K562 (cell line): Measurements from ENCODE around the gene PTBP3. TPM values are rescaled to one million over a fixed set of nuclear protein-coding genes. Genes with fewer than 3 reads are reported as not detected.

Experiments used
- JUND ChIP-seq, 2 experiments: IDR thresholded peaks; 2 replicates in 1 of 2; 3 replicates in 1 of 2; pipeline ENCODE4 v1.6.1; 2011; ENCODE audit warnings: borderline replicate concordance in 2 of 2, low read depth in 2 of 2, low read length in 2 of 2, improper control_type of control experiment in 1 of 2, missing biosample characterization in 1 of 2, missing genetic modification characterization in 1 of 2, missing genetic modification reagents in 1 of 2
- REST ChIP-seq, 2 experiments: fragments of 450-650 bp; formaldehyde crosslinking in 1 of 2; IDR thresholded peaks; 2 replicates each; pipeline versions ENCODE4 v1.4.0 to v1.6.1; 2014 to 2020; ENCODE audit warnings: mild to moderate bottlenecking in 2 of 2, borderline replicate concordance in 1 of 2, low read depth in 1 of 2
- ZNF436 ChIP-seq: fragments of 250-450, 450-650 bp; sonication (Bioruptor Pico); formaldehyde crosslinking; IDR thresholded peaks from 2 replicates; pipeline ENCODE4 v1.7.0; 2020; ENCODE audit warnings: mild to moderate bottlenecking
- polyA plus RNA-seq, 8 experiments: library from polyadenylated mRNA; depleted of rRNA in 4 of 8; stranded (reverse) in 5 of 8; unstranded in 3 of 8; fragments of >200 nt; fragmentation: Nextera tagmentation in 2 of 8; fragmentation: Illumina TruSeq in 1 of 8; extraction: Ambion mirVana in 2 of 8; extraction: Trizol in 1 of 8; gene quantifications; 2 replicates each; pipeline versions ENCODE4 v1.2.1 to v1.2.3, GENCODE V29; 2011 to 2014; ENCODE audit warnings: inconsistent platforms in 1 of 8, missing spikeins in 1 of 8
- total RNA-seq, 7 experiments: library from RNA; depleted of rRNA in 6 of 7; stranded (reverse); fragments of >200 nt in 6 of 7; fragmentation: Illumina TruSeq in 2 of 7; extraction: Trizol in 2 of 7; gene quantifications; 2 replicates each; pipeline versions ENCODE4 v1.2.1 to v1.2.3, GENCODE V29; 2011 to 2021; ENCODE audit warnings: low replicate concordance in 1 of 7

PTBP3 gene
- total and polyA plus RNA-seq, 9 of the 15 experiments (the other 6 are each of a cell fraction or from before 2014, with no cell fraction given) = 22.4 to 132 (median 68.0) TPM

GRCh38 chr9:112278152-112278551 lies 55.3 kb downstream of the PTBP3 start (continued):
- no peak for TF ChIP-seq REST (IDR thresholded peaks at IDR 0.05; ENCODE audit: borderline replicate concordance)
- no peak for TF ChIP-seq REST (CRISPR knock-in tag; IDR thresholded peaks at IDR 0.05; ENCODE audit: low read depth)
- TF ChIP-seq ZNF436 (CRISPR knock-in tag) = no peak
- TF ChIP-seq JUND (IDR thresholded peaks at IDR 0.05; ENCODE audit: borderline replicate concordance, low read depth, low read length) = no peak
- no peak for TF ChIP-seq JUND (tag; IDR thresholded peaks at IDR 0.05; ENCODE audit: borderline replicate concordance, low read depth, low read length)
